ENCODE data around the gene RNF141.

DNA sequence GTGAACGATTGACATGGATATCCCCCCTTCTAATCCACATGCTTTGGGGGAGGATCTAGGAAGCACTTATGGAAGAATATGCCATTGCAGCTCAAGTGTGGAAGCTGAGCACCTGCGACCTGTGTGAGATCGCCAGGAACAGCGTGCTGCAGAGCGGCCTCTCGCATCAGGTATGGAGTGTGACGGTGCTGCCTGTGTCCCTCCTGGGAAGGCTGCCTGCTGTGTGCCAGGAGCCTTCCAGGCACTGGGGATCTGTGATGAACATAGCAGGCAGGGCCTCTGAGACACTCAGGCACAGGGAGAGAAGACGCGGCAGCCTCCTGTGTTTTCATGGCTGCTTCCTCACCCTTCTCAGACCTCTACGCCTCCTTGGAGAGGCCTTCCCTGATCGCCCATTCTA lies 36.5 kb downstream of the RNF141 start:
- TF ChIP-seq, protein P1, sequence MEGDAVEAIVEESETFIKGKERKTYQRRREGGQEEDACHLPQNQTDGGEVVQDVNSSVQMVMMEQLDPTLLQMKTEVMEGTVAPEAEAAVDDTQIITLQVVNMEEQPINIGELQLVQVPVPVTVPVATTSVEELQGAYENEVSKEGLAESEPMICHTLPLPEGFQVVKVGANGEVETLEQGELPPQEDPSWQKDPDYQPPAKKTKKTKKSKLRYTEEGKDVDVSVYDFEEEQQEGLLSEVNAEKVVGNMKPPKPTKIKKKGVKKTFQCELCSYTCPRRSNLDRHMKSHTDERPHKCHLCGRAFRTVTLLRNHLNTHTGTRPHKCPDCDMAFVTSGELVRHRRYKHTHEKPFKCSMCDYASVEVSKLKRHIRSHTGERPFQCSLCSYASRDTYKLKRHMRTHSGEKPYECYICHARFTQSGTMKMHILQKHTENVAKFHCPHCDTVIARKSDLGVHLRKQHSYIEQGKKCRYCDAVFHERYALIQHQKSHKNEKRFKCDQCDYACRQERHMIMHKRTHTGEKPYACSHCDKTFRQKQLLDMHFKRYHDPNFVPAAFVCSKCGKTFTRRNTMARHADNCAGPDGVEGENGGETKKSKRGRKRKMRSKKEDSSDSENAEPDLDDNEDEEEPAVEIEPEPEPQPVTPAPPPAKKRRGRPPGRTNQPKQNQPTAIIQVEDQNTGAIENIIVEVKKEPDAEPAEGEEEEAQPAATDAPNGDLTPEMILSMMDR (IDR thresholded peaks at IDR 0.05): no peak
- TF ChIP-seq JUN (CRISPR knock-in tag; IDR thresholded peaks at IDR 0.05) (no peak), CREB1 (CRISPR knock-in tag; IDR thresholded peaks at IDR 0.05) (no peak), ZNF423 (CRISPR knock-in tag; IDR thresholded peaks at IDR 0.05) (no peak), FOXP1 (CRISPR knock-in tag; IDR thresholded peaks at IDR 0.05; ENCODE audit: borderline replicate concordance) (no peak), ZBTB21 (CRISPR knock-in tag; IDR thresholded peaks at IDR 0.05; ENCODE audit: borderline replicate concordance) (no peak), NR3C1 (CRISPR knock-in tag; conservative IDR thresholded peaks at IDR 0.05; ENCODE audit: low read depth) (no peak)
- TF ChIP-seq, protein P2, sequence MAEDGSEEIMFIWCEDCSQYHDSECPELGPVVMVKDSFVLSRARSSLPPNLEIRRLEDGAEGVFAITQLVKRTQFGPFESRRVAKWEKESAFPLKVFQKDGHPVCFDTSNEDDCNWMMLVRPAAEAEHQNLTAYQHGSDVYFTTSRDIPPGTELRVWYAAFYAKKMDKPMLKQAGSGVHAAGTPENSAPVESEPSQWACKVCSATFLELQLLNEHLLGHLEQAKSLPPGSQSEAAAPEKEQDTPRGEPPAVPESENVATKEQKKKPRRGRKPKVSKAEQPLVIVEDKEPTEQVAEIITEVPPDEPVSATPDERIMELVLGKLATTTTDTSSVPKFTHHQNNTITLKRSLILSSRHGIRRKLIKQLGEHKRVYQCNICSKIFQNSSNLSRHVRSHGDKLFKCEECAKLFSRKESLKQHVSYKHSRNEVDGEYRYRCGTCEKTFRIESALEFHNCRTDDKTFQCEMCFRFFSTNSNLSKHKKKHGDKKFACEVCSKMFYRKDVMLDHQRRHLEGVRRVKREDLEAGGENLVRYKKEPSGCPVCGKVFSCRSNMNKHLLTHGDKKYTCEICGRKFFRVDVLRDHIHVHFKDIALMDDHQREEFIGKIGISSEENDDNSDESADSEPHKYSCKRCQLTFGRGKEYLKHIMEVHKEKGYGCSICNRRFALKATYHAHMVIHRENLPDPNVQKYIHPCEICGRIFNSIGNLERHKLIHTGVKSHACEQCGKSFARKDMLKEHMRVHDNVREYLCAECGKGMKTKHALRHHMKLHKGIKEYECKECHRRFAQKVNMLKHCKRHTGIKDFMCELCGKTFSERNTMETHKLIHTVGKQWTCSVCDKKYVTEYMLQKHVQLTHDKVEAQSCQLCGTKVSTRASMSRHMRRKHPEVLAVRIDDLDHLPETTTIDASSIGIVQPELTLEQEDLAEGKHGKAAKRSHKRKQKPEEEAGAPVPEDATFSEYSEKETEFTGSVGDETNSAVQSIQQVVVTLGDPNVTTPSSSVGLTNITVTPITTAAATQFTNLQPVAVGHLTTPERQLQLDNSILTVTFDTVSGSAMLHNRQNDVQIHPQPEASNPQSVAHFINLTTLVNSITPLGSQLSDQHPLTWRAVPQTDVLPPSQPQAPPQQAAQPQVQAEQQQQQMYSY (CRISPR knock-in tag; IDR thresholded peaks at IDR 0.05): no peak
- TF ChIP-seq, protein P3, sequence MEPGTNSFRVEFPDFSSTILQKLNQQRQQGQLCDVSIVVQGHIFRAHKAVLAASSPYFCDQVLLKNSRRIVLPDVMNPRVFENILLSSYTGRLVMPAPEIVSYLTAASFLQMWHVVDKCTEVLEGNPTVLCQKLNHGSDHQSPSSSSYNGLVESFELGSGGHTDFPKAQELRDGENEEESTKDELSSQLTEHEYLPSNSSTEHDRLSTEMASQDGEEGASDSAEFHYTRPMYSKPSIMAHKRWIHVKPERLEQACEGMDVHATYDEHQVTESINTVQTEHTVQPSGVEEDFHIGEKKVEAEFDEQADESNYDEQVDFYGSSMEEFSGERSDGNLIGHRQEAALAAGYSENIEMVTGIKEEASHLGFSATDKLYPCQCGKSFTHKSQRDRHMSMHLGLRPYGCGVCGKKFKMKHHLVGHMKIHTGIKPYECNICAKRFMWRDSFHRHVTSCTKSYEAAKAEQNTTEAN (CRISPR knock-in tag; IDR thresholded peaks at IDR 0.05): no peak
- TF ChIP-seq, protein P4, sequence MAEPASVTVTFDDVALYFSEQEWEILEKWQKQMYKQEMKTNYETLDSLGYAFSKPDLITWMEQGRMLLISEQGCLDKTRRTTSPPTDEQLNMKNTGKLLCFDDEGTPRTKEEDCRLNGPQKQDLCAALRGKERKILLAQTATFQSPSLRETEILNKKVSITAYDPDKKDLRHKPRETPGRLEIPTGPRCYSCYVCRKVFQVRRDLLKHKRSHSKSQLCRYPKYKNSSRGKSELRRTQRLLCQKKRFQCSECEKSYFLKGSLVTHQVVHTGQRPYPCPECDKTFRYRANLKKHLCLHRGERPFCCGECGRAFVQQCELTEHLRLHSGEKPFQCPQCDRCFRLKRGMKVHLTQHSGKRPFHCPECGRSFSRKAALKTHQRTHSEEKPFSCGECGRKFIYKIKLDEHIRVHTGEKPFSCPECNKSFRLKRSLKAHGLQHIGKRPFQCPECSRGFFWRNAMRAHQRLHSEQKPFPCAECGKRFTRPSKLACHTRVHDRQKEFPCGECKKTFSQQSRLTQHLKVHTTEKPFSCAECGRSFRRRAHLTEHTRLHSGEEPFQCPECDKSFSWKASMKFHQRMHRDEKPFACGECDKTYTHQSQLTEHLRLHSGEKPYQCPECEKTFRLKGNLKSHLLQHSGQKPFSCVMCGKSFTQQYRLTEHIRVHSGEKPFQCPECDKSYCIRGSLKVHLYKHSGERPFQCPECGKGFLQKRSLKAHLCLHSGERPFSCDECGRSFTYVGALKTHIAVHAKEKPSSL (CRISPR knock-in tag; conservative IDR thresholded peaks at IDR 0.05): no peak
- TF ChIP-seq, protein P5, sequence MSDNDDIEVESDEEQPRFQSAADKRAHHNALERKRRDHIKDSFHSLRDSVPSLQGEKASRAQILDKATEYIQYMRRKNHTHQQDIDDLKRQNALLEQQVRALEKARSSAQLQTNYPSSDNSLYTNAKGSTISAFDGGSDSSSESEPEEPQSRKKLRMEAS (CRISPR knock-in tag; IDR thresholded peaks at IDR 0.05): no peak

Measured in WTC11 (cell line).